ENCODE data around the gene MAPRE3. TPM values are rescaled to one million over a fixed set of nuclear protein-coding genes. Genes with fewer than 3 reads are reported as not detected.

Gene MAPRE3
- total RNA-seq, 1 donor from 2014 or later = 27.1 TPM

DNA sequence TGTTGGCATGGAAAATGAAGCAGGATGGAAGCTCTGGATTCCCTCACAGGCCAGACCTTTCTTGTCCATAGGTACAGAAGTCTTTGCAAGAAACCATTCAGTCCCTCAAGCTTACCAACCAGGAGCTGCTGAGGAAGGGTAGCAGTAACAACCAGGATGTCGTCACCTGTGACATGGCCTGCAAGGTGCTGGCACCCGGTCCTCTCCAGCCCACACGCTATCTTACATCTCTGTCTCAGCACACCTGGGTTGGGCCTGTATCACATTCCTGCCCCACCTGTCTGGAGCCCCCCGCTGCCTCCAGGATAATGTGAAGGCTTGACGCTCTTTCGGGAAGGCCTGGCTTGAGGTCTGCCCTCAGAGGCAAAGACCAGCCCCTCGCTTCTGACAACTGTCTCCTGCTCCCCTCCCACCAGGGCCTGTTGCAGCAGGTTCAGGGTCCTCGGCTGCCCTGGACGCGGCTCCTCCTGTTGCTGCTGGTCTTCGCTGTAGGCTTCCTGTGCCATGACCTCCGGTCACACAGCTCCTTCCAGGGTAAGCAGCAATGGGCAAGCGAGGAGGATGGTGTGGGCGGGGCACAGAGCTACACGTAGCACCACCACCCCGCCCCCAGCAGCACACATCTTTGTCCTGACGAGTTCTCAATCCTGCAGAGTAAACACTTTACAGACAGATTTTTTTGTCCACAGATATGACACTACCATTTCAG, 68.3 kb downstream of the MAPRE3 start:
- Histone ChIP-seq H3K4me1 (peaks cover 12% of the 10 kb centered on the region), H3K4me3 (no peak overlapping the region), H3K9me3 (no peaks in the 10 kb centered on the region), H3K36me3 (peaks cover 79% of the 10 kb centered on the region), H3K27me3 (ENCODE audit: low read depth) (no peaks in the 10 kb centered on the region), H3K27ac (no peak overlapping the region)
- DNase-seq (no peak), ATAC-seq (no peak)
- intact Hi-C loops (cut with DNase I) = no loop called here
- TF ChIP-seq, protein P1, sequence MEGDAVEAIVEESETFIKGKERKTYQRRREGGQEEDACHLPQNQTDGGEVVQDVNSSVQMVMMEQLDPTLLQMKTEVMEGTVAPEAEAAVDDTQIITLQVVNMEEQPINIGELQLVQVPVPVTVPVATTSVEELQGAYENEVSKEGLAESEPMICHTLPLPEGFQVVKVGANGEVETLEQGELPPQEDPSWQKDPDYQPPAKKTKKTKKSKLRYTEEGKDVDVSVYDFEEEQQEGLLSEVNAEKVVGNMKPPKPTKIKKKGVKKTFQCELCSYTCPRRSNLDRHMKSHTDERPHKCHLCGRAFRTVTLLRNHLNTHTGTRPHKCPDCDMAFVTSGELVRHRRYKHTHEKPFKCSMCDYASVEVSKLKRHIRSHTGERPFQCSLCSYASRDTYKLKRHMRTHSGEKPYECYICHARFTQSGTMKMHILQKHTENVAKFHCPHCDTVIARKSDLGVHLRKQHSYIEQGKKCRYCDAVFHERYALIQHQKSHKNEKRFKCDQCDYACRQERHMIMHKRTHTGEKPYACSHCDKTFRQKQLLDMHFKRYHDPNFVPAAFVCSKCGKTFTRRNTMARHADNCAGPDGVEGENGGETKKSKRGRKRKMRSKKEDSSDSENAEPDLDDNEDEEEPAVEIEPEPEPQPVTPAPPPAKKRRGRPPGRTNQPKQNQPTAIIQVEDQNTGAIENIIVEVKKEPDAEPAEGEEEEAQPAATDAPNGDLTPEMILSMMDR (IDR thresholded peaks at IDR 0.05) = no peak

DNA sequence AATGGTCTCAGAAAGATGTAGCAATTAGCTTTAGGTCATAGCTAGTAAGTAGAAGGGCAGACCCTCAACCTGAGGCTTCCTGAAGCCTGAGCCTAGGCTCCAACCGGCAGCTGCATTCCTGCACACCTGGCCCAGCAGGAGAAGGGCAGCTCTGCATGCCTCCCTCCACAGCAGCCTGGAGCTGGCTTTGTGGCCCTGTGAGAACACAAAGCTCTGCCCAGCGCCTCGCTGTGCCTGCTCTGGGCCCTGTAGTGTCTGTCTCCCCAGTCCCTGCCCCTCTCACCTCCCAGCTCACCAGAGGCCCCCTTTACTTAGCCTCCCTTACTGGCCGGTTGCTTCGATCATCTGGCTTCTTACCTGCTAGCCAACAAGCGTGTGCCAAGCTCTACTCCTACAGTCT, 69.0 kb downstream of the MAPRE3 start:
- TF ChIP-seq, protein P1 (IDR thresholded peaks at IDR 0.05) = no peak
- no peak for ATAC-seq
- intact Hi-C loops (cut with DNase I) = no loop called here
- Histone ChIP-seq H3K9me3 (no peaks in the 10 kb centered on the region), H3K4me1 (peaks cover 5% of the 10 kb centered on the region), H3K27me3 (ENCODE audit: low read depth) (no peaks in the 10 kb centered on the region), H3K4me3 (no peak overlapping the region), H3K36me3 (peaks cover 79% of the 10 kb centered on the region), H3K27ac (no peak overlapping the region)
- no peak for DNase-seq

DNA sequence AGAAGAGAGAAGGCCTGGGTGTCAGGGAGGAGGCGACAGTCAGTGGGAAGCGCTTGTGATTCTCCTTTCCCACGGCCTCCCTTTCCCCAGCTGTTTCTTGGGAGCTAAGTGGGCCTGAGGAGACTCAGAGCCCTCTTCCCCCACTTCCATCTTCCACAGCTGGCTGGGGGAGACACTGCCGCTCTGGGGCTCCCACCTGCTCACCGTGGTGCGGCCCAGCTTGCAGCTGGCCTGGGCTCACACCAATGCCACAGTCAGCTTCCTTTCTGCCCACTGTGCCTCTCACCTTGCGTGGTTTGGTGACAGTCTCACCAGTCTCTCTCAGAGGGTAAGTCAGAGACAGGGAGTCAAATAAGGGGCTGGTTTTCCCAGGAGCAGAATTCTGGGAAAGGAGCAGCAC, 69.4 kb downstream of the MAPRE3 start:
- Histone ChIP-seq H3K4me3 (no peak overlapping the region), H3K27me3 (ENCODE audit: low read depth) (no peaks in the 10 kb centered on the region), H3K9me3 (no peaks in the 10 kb centered on the region), H3K36me3 (peaks cover 77% of the 10 kb centered on the region), H3K27ac (no peak overlapping the region), H3K4me1 (peaks cover under 1% of the 10 kb centered on the region)
- ATAC-seq = no peak
- intact Hi-C loops (cut with DNase I) = no loop called here
- DNase-seq = no peak
- TF ChIP-seq, protein P1 (IDR thresholded peaks at IDR 0.05) = no peak

DNA sequence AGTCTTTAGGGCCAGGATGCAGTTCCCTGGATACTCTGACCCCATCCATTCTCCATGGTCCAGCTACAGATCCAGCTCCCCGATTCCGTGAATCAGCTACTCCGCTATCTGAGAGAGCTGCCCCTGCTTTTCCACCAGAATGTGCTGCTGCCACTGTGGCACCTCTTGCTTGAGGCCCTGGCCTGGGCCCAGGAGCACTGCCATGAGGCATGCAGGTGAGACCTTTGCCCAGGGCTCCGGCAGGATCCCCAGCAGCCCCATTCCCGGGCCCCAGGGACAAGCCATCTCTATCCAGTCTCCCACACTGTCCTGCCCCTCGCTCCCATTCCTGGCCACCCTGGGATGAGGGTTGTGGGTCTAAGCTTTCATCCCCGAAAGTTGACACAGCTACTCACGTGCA, 69.8 kb downstream of the MAPRE3 start:
- no peak for DNase-seq
- Histone ChIP-seq H3K27me3 (ENCODE audit: low read depth) (no peaks in the 10 kb centered on the region), H3K9me3 (no peaks in the 10 kb centered on the region), H3K4me1 (no peaks in the 10 kb centered on the region), H3K36me3 (peaks cover 73% of the 10 kb centered on the region), H3K27ac (no peak overlapping the region), H3K4me3 (no peak overlapping the region)
- ATAC-seq = no peak
- TF ChIP-seq, protein P1 (IDR thresholded peaks at IDR 0.05) = no peak
- intact Hi-C loops (cut with DNase I) = no loop called here

DNA sequence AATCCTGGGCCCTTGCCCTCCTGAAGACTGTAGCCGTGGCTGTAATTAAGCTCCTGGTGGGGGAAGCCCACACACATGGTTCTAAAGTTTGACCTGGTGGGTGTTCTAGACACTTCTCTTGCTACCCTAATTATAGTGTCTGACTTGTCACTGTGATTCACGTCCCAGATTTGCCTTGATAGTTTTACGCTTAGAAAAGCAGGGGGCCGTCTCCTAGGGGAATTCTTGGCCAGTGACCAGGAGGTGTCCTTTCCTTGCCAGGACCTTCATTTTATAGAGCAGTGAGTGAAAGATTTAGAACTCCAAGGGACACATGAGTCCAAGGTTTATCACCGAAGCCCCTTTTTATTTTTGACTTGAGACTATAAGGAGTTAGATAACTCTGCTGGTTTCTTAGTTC, 71.3 kb downstream of the MAPRE3 start:
- no peaks in the 10 kb centered on the region for H3K9me3 ChIP-seq
- no peaks in the 10 kb centered on the region for H3K4me1 ChIP-seq
- no peaks in the 10 kb centered on the region for H3K27me3 ChIP-seq (ENCODE audit: low read depth)
- no peak for DNase-seq
- H3K4me3 ChIP-seq = no peak overlapping the region
- TF ChIP-seq, protein P1 (IDR thresholded peaks at IDR 0.05) = no peak
- intact Hi-C loops (cut with DNase I) = no loop called here
- H3K36me3 ChIP-seq = peaks cover 58% of the 10 kb centered on the region
- no peak for ATAC-seq
- H3K27ac ChIP-seq = no peak overlapping the region

Data from lower lobe of right lung (tissue), 2 donors.